ENCODE results near the gene ZNF624. TPM values are rescaled to one million over a fixed set of nuclear protein-coding genes. Genes with fewer than 3 reads are reported as not detected.
A peak's percentile ranks its signal among the peaks of the same experiment; 100 is the strongest.

The ZNF624 gene
- total and polyA plus RNA-seq, 2 of the 4 experiments (the other 2 are of a cell fraction) = 0.80 to 3.8 TPM

GRCh38 chr17:16584273-16584995, 69.2 kb downstream of the ZNF624 start (continued):
- TF ChIP-seq CTCF (conservative IDR thresholded peaks at IDR 0.05; ENCODE audit: low read depth, low read length) (peak; percentile 84), RAD21 (IDR thresholded peaks at IDR 0.05; ENCODE audit: low read length) (peak; percentile 44)

- ChIA-PET CTCF (interaction anchor here (1.1 kb wide), 1 partner anchor 10 kb away, joined by 4 read pairs; no protein-coding TSS in a partner anchor), POLR2A (ENCODE audit: unreplicated experiment) (no interaction called here)
- no peak overlapping the region for H3K4me2 ChIP-seq (ENCODE audit: low read depth, low read length)
- no peak overlapping the region for H2BK15ac ChIP-seq (ENCODE audit: low read depth, low read length)
- intact Hi-C loops (cut with micrococcal nuclease) (loop anchor here (10.0 kb wide), 1 partner anchor 401 kb away; no protein-coding TSS in a partner anchor), in situ Hi-C loops (cut with MboI; ENCODE audit: low sequenced_read_pairs) (no loop called here), dilution Hi-C loops (cut with HindIII; ENCODE audit: low sequenced_read_pairs, unreplicated experiment) (no loop called here)
- H2BK20ac ChIP-seq (ENCODE audit: low read depth, low read length) = no peak overlapping the region
- H2AK5ac ChIP-seq (ENCODE audit: low read depth, low read length) = no peak overlapping the region
- H3K9ac ChIP-seq (ENCODE audit: low read depth, low read length) = no peak overlapping the region
- H4K5ac ChIP-seq (ENCODE audit: low read depth, low read length) = no peak overlapping the region
- H3K79me1 ChIP-seq (ENCODE audit: low read depth in 1 of 2, low read length in 2 of 2) = no peaks in the 10 kb centered on the region
- H2AK9ac ChIP-seq (replicated peaks; ENCODE audit: low read depth, low read length, poor library complexity) = no peak overlapping the region
- H3K56ac ChIP-seq (ENCODE audit: extremely low read depth, insufficient read depth, low read length) = no peak overlapping the region
- no peaks in the 10 kb centered on the region for H3K9me3 ChIP-seq (ENCODE audit: control insufficient read depth, insufficient read depth, low read length)
- no peak overlapping the region for H3K4me3 ChIP-seq (ENCODE audit: insufficient read depth, low read depth, low read length)
- no peak overlapping the region for H3K14ac ChIP-seq (replicated peaks; ENCODE audit: low read depth, low read length)
- DNase-seq (no peak), ATAC-seq (ENCODE audit: low read depth) (no peak)
- no peak overlapping the region for H4K8ac ChIP-seq (ENCODE audit: low read depth in 2 of 2, low read length in 2 of 2)
- H4K91ac ChIP-seq (ENCODE audit: insufficient read depth, low read depth, low read length) = no peak overlapping the region
- no peaks in the 10 kb centered on the region for H3K9me1 ChIP-seq (ENCODE audit: insufficient read depth, low read length)
- no peak overlapping the region for H3K18ac ChIP-seq (ENCODE audit: low read depth, low read length)
- no peaks in the 10 kb centered on the region for H3K4me1 ChIP-seq (ENCODE audit: control insufficient read depth, insufficient read depth, low read length)
- H2BK120ac ChIP-seq (ENCODE audit: low read depth, low read length) = no peak overlapping the region
- no peak overlapping the region for H3K27ac ChIP-seq (ENCODE audit: insufficient read depth, low read length)
- no peak overlapping the region for H3K23ac ChIP-seq (ENCODE audit: low read depth, low read length)
- no peak overlapping the region for H2BK5ac ChIP-seq (ENCODE audit: low read depth, low read length, poor library complexity, severe bottlenecking)
- H3K27me3 ChIP-seq (ENCODE audit: control insufficient read depth, insufficient read depth, low read length) = peaks cover 15% of the 10 kb centered on the region
- H3K4ac ChIP-seq (ENCODE audit: low read depth, low read length) = no peak overlapping the region
- H3K36me3 ChIP-seq (ENCODE audit: control insufficient read depth, insufficient read depth, low read length) = no peaks in the 10 kb centered on the region
- no TSS peak for BruUV-seq (replicated peaks)
- peak overlapping the region; percentile 13 for H2AFZ ChIP-seq (replicated peaks; ENCODE audit: low read length, poor library complexity)
- no CpG with 5 or more reads among the region's 7 CpGs for WGBS, 2 experiments (ENCODE audit: extremely low coverage in 2 of 2, insufficient read length in 1 of 2)
- no peaks in the 10 kb centered on the region for H4K20me1 ChIP-seq (ENCODE audit: insufficient read depth, low read length)
- TF ChIP-seq MAZ (IDR thresholded peaks at IDR 0.05; ENCODE audit: borderline replicate concordance, low read depth, low read length) (no peak), ELK1 (IDR thresholded peaks at IDR 0.05; ENCODE audit: borderline replicate concordance, low read depth, low read length) (no peak), MAFK (IDR thresholded peaks at IDR 0.05; ENCODE audit: low read depth, low read length) (no peak), CHD1 (IDR thresholded peaks at IDR 0.05; ENCODE audit: low read depth, low read length) (no peak), MXI1 (IDR thresholded peaks at IDR 0.05; ENCODE audit: borderline replicate concordance, low read depth, low read length) (no peak), RFX5 (IDR thresholded peaks at IDR 0.05; ENCODE audit: low read depth, low read length) (no peak), RCOR1 (IDR thresholded peaks at IDR 0.05; ENCODE audit: insufficient replicate concordance, low read length) (no peak), POLR2A (IDR thresholded peaks at IDR 0.05; ENCODE audit: low read depth, low read length) (no peak), SMC3 (IDR thresholded peaks at IDR 0.05; ENCODE audit: low read depth, low read length) (no peak), RAD21 (IDR thresholded peaks at IDR 0.05; ENCODE audit: low read length) (no peak), CTCF (conservative IDR thresholded peaks at IDR 0.05; ENCODE audit: low read depth, low read length) (no peak)
Observed at GRCh38 chr17:16583781-16584180, 69.9 kb downstream of the ZNF624 start.

Data from IMR-90 (cell line).